ENCODE results near the gene ECHS1.

Gene ECHS1

GRCh38 chr10:133356549-133357284 is 16.4 kb downstream of the ECHS1 start:
- no peak for DNase-seq

GRCh38 chr10:133355991-133356390 is 17.2 kb downstream of the ECHS1 start:
- no peak for DNase-seq

GRCh38 chr10:133355266-133355665 is 17.9 kb downstream of the ECHS1 start:
- no peak for DNase-seq

GRCh38 chr10:133354672-133355240 is 18.4 kb downstream of the ECHS1 start:
- DNase-seq = no peak

- DNase-seq = no peak
Measured at GRCh38 chr10:133353988-133354605, 19.1 kb downstream of the ECHS1 start.

GRCh38 chr10:133353202-133353959 is 19.8 kb downstream of the ECHS1 start:
- DNase-seq = no peak

GRCh38 chr10:133351408-133352318 is 21.5 kb downstream of the ECHS1 start:
- DNase-seq = no peak

GRCh38 chr10:133350950-133351329 is 22.2 kb downstream of the ECHS1 start:
- DNase-seq = no peak

- DNase-seq = no peak
Measured at GRCh38 chr10:133350283-133350949, 22.7 kb downstream of the ECHS1 start.

- no peak for DNase-seq
Measured at GRCh38 chr10:133349577-133350011, 23.6 kb downstream of the ECHS1 start.

- no peak for DNase-seq
Measured at GRCh38 chr10:133349160-133349568, 24.0 kb downstream of the ECHS1 start.

- no peak for DNase-seq
Measured at GRCh38 chr10:133347710-133348517, 25.2 kb downstream of the ECHS1 start.

GRCh38 chr10:133346413-133346812 is 26.7 kb downstream of the ECHS1 start:
- DNase-seq = no peak

GRCh38 chr10:133344236-133344635 is 28.9 kb downstream of the ECHS1 start:
- no peak for DNase-seq

- no peak for DNase-seq
Measured at GRCh38 chr10:133343558-133343957, 29.6 kb downstream of the ECHS1 start.

GRCh38 chr10:133342942-133343341 is 30.2 kb downstream of the ECHS1 start:
- DNase-seq = no peak

GRCh38 chr10:133341983-133342382 is 31.2 kb downstream of the ECHS1 start:
- DNase-seq = no peak

- no peak for DNase-seq
Measured at GRCh38 chr10:133339708-133340380, 33.3 kb downstream of the ECHS1 start.

- no peak for DNase-seq
Measured at GRCh38 chr10:133338080-133339071, 34.8 kb downstream of the ECHS1 start.
